Ureter (tissue), 1 donor: ENCODE results near the gene TSPAN16. TPM values are rescaled to one million over a fixed set of nuclear protein-coding genes. Genes with fewer than 3 reads are reported as not detected.
"Not testable (repeated sequence)": the region's sequence is repeated elsewhere in the genome, so short reads cannot be mapped to it uniquely, and the experiment has no call there.

Experiments used
- DNase-seq: peaks from one replicate; pipeline ENCODE4 v3.0.0-alpha.2; 2020; ENCODE audit warnings: low spot score
- total RNA-seq: library from RNA; stranded (reverse); gene quantifications from one replicate; pipeline ENCODE4 v1.2.4, GENCODE V29; 2023
- donor health status: DM: yes; HTN: yes; CAD: no.

The TSPAN16 gene
- total RNA-seq, 1 donor from 2014 or later: not detected

- no peak for DNase-seq
Observed at GRCh38 chr19:11345122-11345803, 49.3 kb downstream of the TSPAN16 start.

- DNase-seq: peak; percentile 100
Observed at GRCh38 chr19:11346104-11346940, 50.4 kb downstream of the TSPAN16 start, which contains the start of the genes CCDC159 and TMEM205. TSS of gene CCDC159 (plus strand) at chr19:11346519. CDS start at chr19:11346607, 88 bp downstream. TSS of gene TMEM205 (minus strand) at chr19:11346268. CDS start at chr19:11345619, 649 bp downstream.

GRCh38 chr19:11347546-11348039 is 51.6 kb downstream of the TSPAN16 start:
- DNase-seq: no peak

- no peak for DNase-seq
Observed at GRCh38 chr19:11349171-11349570, 53.2 kb downstream of the TSPAN16 start.

- DNase-seq: not testable (repeated sequence)
Observed at GRCh38 chr19:11354102-11354501, 58.1 kb downstream of the TSPAN16 start.

GRCh38 chr19:11355160-11356073 is 59.5 kb downstream of the TSPAN16 start, which contains the start of gene PLPPR2:
TSS of gene PLPPR2 (plus strand) at chr19:11355432. CDS start at chr19:11357674, 2,242 bp downstream.
- DNase-seq: peak; percentile 94

GRCh38 chr19:11356074-11356397 is 60.1 kb downstream of the TSPAN16 start:
- no peak for DNase-seq

- DNase-seq: no peak
Observed at GRCh38 chr19:11356676-11357550, 61.0 kb downstream of the TSPAN16 start.

GRCh38 chr19:11359421-11359820 is 63.5 kb downstream of the TSPAN16 start:
- no peak for DNase-seq

- DNase-seq: no peak
Observed at GRCh38 chr19:11361037-11361770, 65.2 kb downstream of the TSPAN16 start.

- no peak for DNase-seq
Observed at GRCh38 chr19:11361771-11362731, 66.1 kb downstream of the TSPAN16 start.

GRCh38 chr19:11363881-11364280 is 67.9 kb downstream of the TSPAN16 start:
- no peak for DNase-seq

- DNase-seq: no peak
Observed at GRCh38 chr19:11364296-11364904, 68.4 kb downstream of the TSPAN16 start.

- DNase-seq: no peak
Observed at GRCh38 chr19:11364935-11365334, 69.0 kb downstream of the TSPAN16 start.
